OCI-LY7 (cell line): Measurements from ENCODE around the gene OAT. TPM values are rescaled to one million over a fixed set of nuclear protein-coding genes. Genes with fewer than 3 reads are reported as not detected.

Experiments
- BruUV-seq: library from RNA; stranded (reverse); fragments of 400-500 nt; replicated peaks from 2 replicates; lab custom pipeline; 2021; lab: Mats Ljungman, UMichigan
- CTCF ChIA-PET: fragments of 300-600 bp; sonication (Branson Sonifier 250); formaldehyde crosslinking; loops from one replicate; lab custom pipeline; 2022; ENCODE audit warnings: antibody characterized with exemption; ENCODE audit not compliant: unreplicated experiment; lab: Charles Lee
- POLR2A ChIA-PET: fragments of 300-600 bp; sonication (Branson Sonifier 250); formaldehyde crosslinking; loops from one replicate; lab custom pipeline; 2022; ENCODE audit warnings: antibody characterized with exemption; lab: Charles Lee
- DNase-seq: peaks from one replicate; pipeline ENCODE4 v3.0.0-alpha.2; 2015; ENCODE audit warnings: low spot score
- H2AFZ ChIP-seq: fragments of 200-600 bp; sonication (generic), shearing (Covaris generic); 2 replicates; pipeline ENCODE4 v1.6.1; 2014; ENCODE audit warnings: mild to moderate bottlenecking, antibody characterized with exemption, low read length, moderate library complexity
- H3K27ac ChIP-seq: fragments of 200-600 bp; sonication (generic); 2 replicates; pipeline ENCODE4 v1.5.1; 2014; ENCODE audit warnings: mixed run types, low read depth, mild to moderate bottlenecking, moderate library complexity, low read length, inconsistent platforms; ENCODE audit not compliant: poor library complexity, severe bottlenecking
- H3K36me3 ChIP-seq: fragments of 200-600 bp; sonication (generic); 2 replicates; pipeline ENCODE4 v1.6.1; 2014; ENCODE audit warnings: mild to moderate bottlenecking, antibody characterized with exemption, low read length, moderate library complexity, mixed read lengths; ENCODE audit not compliant: insufficient read depth
- H3K4me1 ChIP-seq: fragments of 200-600 bp; sonication (generic); 2 replicates; pipeline ENCODE4 v1.5.1; 2014; ENCODE audit warnings: mild to moderate bottlenecking, low read length; ENCODE audit not compliant: insufficient read depth, poor library complexity, severe bottlenecking
- H3K4me2 ChIP-seq: fragments of 200-600 bp; sonication (generic); 2 replicates; pipeline ENCODE4 v1.6.1; 2014; ENCODE audit warnings: mild to moderate bottlenecking, low read length
- H3K4me3 ChIP-seq: fragments of 200-600 bp; sonication (generic); 2 replicates; pipeline ENCODE4 v1.5.1; 2014; ENCODE audit warnings: mild to moderate bottlenecking, low read depth, low read length; ENCODE audit not compliant: poor library complexity, severe bottlenecking
- H3K79me2 ChIP-seq: fragments of 200-600 bp; sonication (generic); 2 replicates; pipeline ENCODE4 v1.6.1; 2016; ENCODE audit warnings: low read depth, mild to moderate bottlenecking, low read length, moderate library complexity, mixed read lengths; ENCODE audit not compliant: insufficient read depth
- H3K9me2 ChIP-seq: fragments of 200-600 bp; sonication (generic); 2 replicates; pipeline ENCODE4 v1.6.1; 2016; ENCODE audit warnings: mild to moderate bottlenecking, low read length, mixed read lengths; ENCODE audit not compliant: insufficient read depth
- H3K9me3 ChIP-seq: fragments of 200-600 bp; sonication (generic); 2 replicates; pipeline ENCODE4 v1.6.1; 2014; ENCODE audit warnings: mild to moderate bottlenecking, mixed run types, low read length, mixed read lengths
- H4K20me1 ChIP-seq: fragments of 200-600 bp; sonication (generic); 2 replicates; pipeline ENCODE4 v1.6.1; 2014; ENCODE audit warnings: mild to moderate bottlenecking, antibody characterized with exemption, low read length, moderate library complexity, mixed read lengths; ENCODE audit not compliant: insufficient read depth
- EZH2phosphoT487 ChIP-seq: fragments of 200-600 bp; sonication (generic); IDR thresholded peaks from 2 replicates; pipeline ENCODE4 v1.6.1; 2018; ENCODE audit warnings: low read depth, borderline replicate concordance, mild to moderate bottlenecking, mixed run types, antibody characterized with exemption, low read length, moderate library complexity, mixed read lengths
- intact Hi-C: fragments of 100-400 bp; cut with micrococcal nuclease; formaldehyde crosslinking; loops from one replicate; pipeline ENCODE4 v1.10.0; 2022; ENCODE audit not compliant: unreplicated experiment
- total RNA-seq, 2 experiments: library from RNA; depleted of rRNA in 1 of 2; stranded (reverse); fragments of >200 nt in 1 of 2; shearing (Covaris generic) in 1 of 2; gene quantifications; 2 replicates each; pipeline ENCODE4 v1.2.3, GENCODE V29; 2014 to 2022
- TF ChIP-seq, protein P1 (sequence below): fragments of 200-600 bp; sonication (generic); conservative IDR thresholded peaks from 2 replicates; pipeline ENCODE4 v1.5.1; 2014; ENCODE audit warnings: mild to moderate bottlenecking, antibody characterized with exemption, low read length, moderate library complexity, mixed read lengths

The OAT gene
- total RNA-seq, 2 experiments from 2014 or later: 13.5 to 27.1 TPM

- Histone ChIP-seq H3K4me2 (no peak overlapping the region), H3K9me2 (no peaks in the 10 kb centered on the region), H3K4me3 (no peak overlapping the region), H3K27ac (no peak overlapping the region), H3K79me2 (no peaks in the 10 kb centered on the region), H3K9me3 (no peaks in the 10 kb centered on the region), H3K4me1 (no peaks in the 10 kb centered on the region), H2AFZ (no peak overlapping the region), H3K36me3 (no peaks in the 10 kb centered on the region), H4K20me1 (no peaks in the 10 kb centered on the region)
- intact Hi-C loops: no loop called here
- POLR2A ChIA-PET: interaction anchor here (0.6 kb wide), 1 partner anchor 167 kb away, joined by 3 read pairs; no protein-coding TSS in a partner anchor
- CTCF ChIA-PET: no interaction called here
- no peak for DNase-seq
- TF ChIP-seq, protein P1, sequence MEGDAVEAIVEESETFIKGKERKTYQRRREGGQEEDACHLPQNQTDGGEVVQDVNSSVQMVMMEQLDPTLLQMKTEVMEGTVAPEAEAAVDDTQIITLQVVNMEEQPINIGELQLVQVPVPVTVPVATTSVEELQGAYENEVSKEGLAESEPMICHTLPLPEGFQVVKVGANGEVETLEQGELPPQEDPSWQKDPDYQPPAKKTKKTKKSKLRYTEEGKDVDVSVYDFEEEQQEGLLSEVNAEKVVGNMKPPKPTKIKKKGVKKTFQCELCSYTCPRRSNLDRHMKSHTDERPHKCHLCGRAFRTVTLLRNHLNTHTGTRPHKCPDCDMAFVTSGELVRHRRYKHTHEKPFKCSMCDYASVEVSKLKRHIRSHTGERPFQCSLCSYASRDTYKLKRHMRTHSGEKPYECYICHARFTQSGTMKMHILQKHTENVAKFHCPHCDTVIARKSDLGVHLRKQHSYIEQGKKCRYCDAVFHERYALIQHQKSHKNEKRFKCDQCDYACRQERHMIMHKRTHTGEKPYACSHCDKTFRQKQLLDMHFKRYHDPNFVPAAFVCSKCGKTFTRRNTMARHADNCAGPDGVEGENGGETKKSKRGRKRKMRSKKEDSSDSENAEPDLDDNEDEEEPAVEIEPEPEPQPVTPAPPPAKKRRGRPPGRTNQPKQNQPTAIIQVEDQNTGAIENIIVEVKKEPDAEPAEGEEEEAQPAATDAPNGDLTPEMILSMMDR: no peak
- TF ChIP-seq EZH2phosphoT487: no peak
- no TSS peak for BruUV-seq
Measured at GRCh38 chr10:124375691-124376090, 43.0 kb downstream of the OAT start.

- Histone ChIP-seq H3K4me3 (no peak overlapping the region), H3K36me3 (no peaks in the 10 kb centered on the region), H2AFZ (no peak overlapping the region), H3K27ac (no peak overlapping the region), H3K79me2 (no peaks in the 10 kb centered on the region), H3K4me2 (no peak overlapping the region), H3K9me3 (no peaks in the 10 kb centered on the region), H3K4me1 (no peaks in the 10 kb centered on the region), H3K9me2 (no peaks in the 10 kb centered on the region), H4K20me1 (no peaks in the 10 kb centered on the region)
- ChIA-PET POLR2A (interaction anchor here (0.6 kb wide), 1 partner anchor 167 kb away, joined by 3 read pairs; no protein-coding TSS in a partner anchor), CTCF (no interaction called here)
- intact Hi-C loops: no loop called here
- no TSS peak for BruUV-seq
- TF ChIP-seq, protein P1: no peak
- TF ChIP-seq EZH2phosphoT487: no peak
- DNase-seq: no peak
Measured at GRCh38 chr10:124375353-124375614, 43.4 kb downstream of the OAT start.

DNA sequence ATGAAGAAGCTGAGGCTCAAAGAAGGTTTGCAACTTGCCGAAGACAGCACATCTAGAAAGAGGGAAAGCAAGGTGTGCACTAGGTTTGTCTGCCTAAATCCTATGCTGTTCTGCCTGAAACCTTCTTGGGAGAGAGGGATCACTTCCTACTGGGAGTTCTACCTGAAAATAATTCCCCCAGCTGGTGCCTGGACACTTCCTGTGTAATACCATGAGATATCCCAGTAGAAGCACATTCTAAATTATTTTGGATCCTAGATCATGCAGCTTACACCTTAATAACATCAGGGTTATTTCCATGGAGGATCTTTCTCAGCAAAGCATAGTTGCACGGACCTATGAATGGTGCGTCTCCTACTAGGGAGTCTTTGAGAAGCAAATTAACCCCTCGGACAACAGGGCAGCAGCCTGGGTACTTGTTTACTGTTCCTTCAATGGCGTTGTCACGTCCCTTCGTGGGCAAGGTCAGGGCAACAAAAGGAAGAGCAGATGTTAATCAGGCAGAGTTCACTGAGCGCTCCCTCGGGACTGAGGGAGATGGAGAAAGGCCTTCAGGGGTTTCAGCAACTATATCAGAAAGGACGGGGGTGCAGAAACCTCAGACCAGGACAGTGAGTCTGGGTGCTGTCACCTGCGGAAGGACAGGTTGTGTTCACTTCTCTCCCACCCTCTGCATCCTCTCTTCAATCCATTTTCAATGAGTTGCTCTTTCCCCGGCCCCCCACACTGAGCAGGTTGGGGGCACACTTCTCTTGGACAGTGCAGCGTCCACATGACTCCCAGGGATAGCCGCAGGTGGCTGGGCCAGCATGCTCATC, 44.0 kb downstream of the OAT start:
- no peak for DNase-seq
- Histone ChIP-seq H3K9me2 (no peaks in the 10 kb centered on the region), H3K4me1 (no peaks in the 10 kb centered on the region), H4K20me1 (no peaks in the 10 kb centered on the region), H2AFZ (no peak overlapping the region), H3K4me3 (no peak overlapping the region), H3K4me2 (no peak overlapping the region), H3K9me3 (no peaks in the 10 kb centered on the region), H3K27ac (no peak overlapping the region), H3K36me3 (no peaks in the 10 kb centered on the region), H3K79me2 (no peaks in the 10 kb centered on the region)
- BruUV-seq: no TSS peak
- CTCF ChIA-PET: no interaction called here
- TF ChIP-seq, protein P1: no peak
- no peak for TF ChIP-seq EZH2phosphoT487
- POLR2A ChIA-PET: no interaction called here
- intact Hi-C loops: no loop called here
